HK-2 (cell line): ENCODE results near the gene RBPJ.

Experiments
- DNase-seq: peaks from one replicate; pipeline ENCODE4 v3.0.0-alpha.2; 2018; ENCODE audit not compliant: unreplicated experiment

The RBPJ gene

GRCh38 chr4:26420438-26420837 is 99.6 kb downstream of the RBPJ start:
- DNase-seq = no peak

GRCh38 chr4:26420913-26421312 is 100.1 kb downstream of the RBPJ start:
- no peak for DNase-seq

GRCh38 chr4:26424153-26424552 is 103.3 kb downstream of the RBPJ start:
- no peak for DNase-seq

GRCh38 chr4:26424838-26425237 is 104.0 kb downstream of the RBPJ start:
- DNase-seq = no peak

GRCh38 chr4:26425953-26426352 is 105.1 kb downstream of the RBPJ start:
- DNase-seq = no peak

- DNase-seq = no peak
Observed at GRCh38 chr4:26426892-26427291, 106.1 kb downstream of the RBPJ start.

- DNase-seq = no peak
Observed at GRCh38 chr4:26429910-26430309, 109.1 kb downstream of the RBPJ start.

GRCh38 chr4:26431461-26432180 is 110.8 kb downstream of the RBPJ start:
- DNase-seq = no peak

GRCh38 chr4:26432419-26432818 is 111.6 kb downstream of the RBPJ start:
- DNase-seq = no peak

- DNase-seq = no peak
Observed at GRCh38 chr4:26433556-26433955, 112.7 kb downstream of the RBPJ start.

GRCh38 chr4:26434030-26434639 is 113.3 kb downstream of the RBPJ start:
- DNase-seq = no peak

- DNase-seq = peak; percentile 21
Observed at GRCh38 chr4:26441102-26441501, 120.3 kb downstream of the RBPJ start.

- DNase-seq = no peak
Observed at GRCh38 chr4:26441771-26442170, 121.0 kb downstream of the RBPJ start.

GRCh38 chr4:26447378-26447777 is 126.6 kb downstream of the RBPJ start:
- DNase-seq = no peak

GRCh38 chr4:26450418-26450817 is 129.6 kb downstream of the RBPJ start:
- no peak for DNase-seq

- DNase-seq = no peak
Observed at GRCh38 chr4:26451597-26451996, 130.8 kb downstream of the RBPJ start.

GRCh38 chr4:26452565-26453531 is 132.0 kb downstream of the RBPJ start:
- no peak for DNase-seq

- no peak for DNase-seq
Observed at GRCh38 chr4:26454961-26455360, 134.1 kb downstream of the RBPJ start.

GRCh38 chr4:26455571-26455970 is 134.8 kb downstream of the RBPJ start:
- no peak for DNase-seq

- DNase-seq = no peak
Observed at GRCh38 chr4:26457412-26457811, 136.6 kb downstream of the RBPJ start.

GRCh38 chr4:26458157-26458561 is 137.3 kb downstream of the RBPJ start:
- no peak for DNase-seq

- peak; percentile 28 for DNase-seq
Observed at GRCh38 chr4:26459054-26459755, 138.4 kb downstream of the RBPJ start.
